ENCODE data around the gene NTMT1. TPM values are rescaled to one million over a fixed set of nuclear protein-coding genes. Genes with fewer than 3 reads are reported as not detected.
A peak's percentile ranks its signal among the peaks of the same experiment; 100 is the strongest.

Gene NTMT1
- total RNA-seq, 1 experiment from 2014 or later = 87.1 TPM

- TF ChIP-seq EZH2 (IDR thresholded peaks at IDR 0.05; ENCODE audit: borderline replicate concordance, low read depth, low read length, poor library complexity, severe bottlenecking) (no peak), CTCF (conservative IDR thresholded peaks at IDR 0.05; ENCODE audit: low read depth, low read length) (no peak)
- H3K27me3 ChIP-seq (replicated peaks; ENCODE audit: insufficient read depth, low read depth, low read length, poor library complexity) = no peaks in the 10 kb centered on the region
- ChIA-PET POLR2A (ENCODE audit: low non-redundant PET) (no interaction called here), CTCF (no interaction called here)
- DNase-seq (ENCODE audit: low spot score) = no peak
- no peak overlapping the region for H3K27ac ChIP-seq (ENCODE audit: low read depth, low read length, poor library complexity, severe bottlenecking)
- no peak overlapping the region for H3K4me3 ChIP-seq (ENCODE audit: low read depth, low read length, poor library complexity, severe bottlenecking)
- no TSS peak for BruUV-seq (replicated peaks)
- no peaks in the 10 kb centered on the region for H3K36me3 ChIP-seq (ENCODE audit: insufficient read depth, low read length, poor library complexity, severe bottlenecking)
- intact Hi-C loops (cut with micrococcal nuclease; ENCODE audit: unreplicated experiment) = no loop called here
- H3K9me3 ChIP-seq (ENCODE audit: low read depth, low read length, poor library complexity, severe bottlenecking) = no peaks in the 10 kb centered on the region
- H3K4me1 ChIP-seq (ENCODE audit: insufficient read depth, low read length, poor library complexity, severe bottlenecking) = peaks cover 26% of the 10 kb centered on the region
Measured at GRCh38 chr9:129649726-129650679, 24.0 kb downstream of the NTMT1 start.

- TF ChIP-seq CTCF (conservative IDR thresholded peaks at IDR 0.05; ENCODE audit: low read depth, low read length) = no peak
- no peak for TF ChIP-seq EZH2 (IDR thresholded peaks at IDR 0.05; ENCODE audit: borderline replicate concordance, low read depth, low read length, poor library complexity, severe bottlenecking)
- H3K36me3 ChIP-seq (ENCODE audit: insufficient read depth, low read length, poor library complexity, severe bottlenecking) = no peaks in the 10 kb centered on the region
- POLR2A ChIA-PET (ENCODE audit: low non-redundant PET) = no interaction called here
- H3K4me1 ChIP-seq (ENCODE audit: insufficient read depth, low read length, poor library complexity, severe bottlenecking) = peaks cover 27% of the 10 kb centered on the region
- intact Hi-C loops (cut with micrococcal nuclease; ENCODE audit: unreplicated experiment) = no loop called here
- H3K9me3 ChIP-seq (ENCODE audit: low read depth, low read length, poor library complexity, severe bottlenecking) = no peaks in the 10 kb centered on the region
- no peak for DNase-seq (ENCODE audit: low spot score)
- no peak overlapping the region for H3K4me3 ChIP-seq (ENCODE audit: low read depth, low read length, poor library complexity, severe bottlenecking)
- H3K27ac ChIP-seq (ENCODE audit: low read depth, low read length, poor library complexity, severe bottlenecking) = no peak overlapping the region
- CTCF ChIA-PET = no interaction called here
- H3K27me3 ChIP-seq (replicated peaks; ENCODE audit: insufficient read depth, low read depth, low read length, poor library complexity) = no peaks in the 10 kb centered on the region
- no TSS peak for BruUV-seq (replicated peaks)
Measured at GRCh38 chr9:129650680-129651235, 24.8 kb downstream of the NTMT1 start.

GRCh38 chr9:129653823-129654553 is 28.0 kb downstream of the NTMT1 start:
- no TSS peak for BruUV-seq (replicated peaks)
- H3K9me3 ChIP-seq (ENCODE audit: low read depth, low read length, poor library complexity, severe bottlenecking) = no peaks in the 10 kb centered on the region

More at GRCh38 chr9:129653823-129654553, 28.0 kb downstream of the NTMT1 start:
- intact Hi-C loops (cut with micrococcal nuclease; ENCODE audit: unreplicated experiment) = no loop called here
- POLR2A ChIA-PET (ENCODE audit: low non-redundant PET) = no interaction called here
- peak overlapping the region; percentile 57 for H3K27ac ChIP-seq (ENCODE audit: low read depth, low read length, poor library complexity, severe bottlenecking)
- no peaks in the 10 kb centered on the region for H3K27me3 ChIP-seq (replicated peaks; ENCODE audit: insufficient read depth, low read depth, low read length, poor library complexity)
- peak overlapping the region; percentile 22 for H3K4me3 ChIP-seq (ENCODE audit: low read depth, low read length, poor library complexity, severe bottlenecking)
- no peak for TF ChIP-seq EZH2 (IDR thresholded peaks at IDR 0.05; ENCODE audit: borderline replicate concordance, low read depth, low read length, poor library complexity, severe bottlenecking)
- TF ChIP-seq CTCF (conservative IDR thresholded peaks at IDR 0.05; ENCODE audit: low read depth, low read length) = no peak
- no peak for DNase-seq (ENCODE audit: low spot score)
- CTCF ChIA-PET = no interaction called here
- H3K4me1 ChIP-seq (ENCODE audit: insufficient read depth, low read length, poor library complexity, severe bottlenecking) = peaks cover 27% of the 10 kb centered on the region
- no peaks in the 10 kb centered on the region for H3K36me3 ChIP-seq (ENCODE audit: insufficient read depth, low read length, poor library complexity, severe bottlenecking)
